NCI-H128 (cell line): ENCODE results near the gene JMJD1C.
"Not testable (repeated sequence)": the region's sequence is repeated elsewhere in the genome, so short reads cannot be mapped to it uniquely, and the experiment has no call there.

Experiments
- DNase-seq: peaks from one replicate; lab custom pipeline; 2025; ENCODE audit not compliant: unreplicated experiment; lab: John Stamatoyannopoulos, UW

The JMJD1C gene

DNA sequence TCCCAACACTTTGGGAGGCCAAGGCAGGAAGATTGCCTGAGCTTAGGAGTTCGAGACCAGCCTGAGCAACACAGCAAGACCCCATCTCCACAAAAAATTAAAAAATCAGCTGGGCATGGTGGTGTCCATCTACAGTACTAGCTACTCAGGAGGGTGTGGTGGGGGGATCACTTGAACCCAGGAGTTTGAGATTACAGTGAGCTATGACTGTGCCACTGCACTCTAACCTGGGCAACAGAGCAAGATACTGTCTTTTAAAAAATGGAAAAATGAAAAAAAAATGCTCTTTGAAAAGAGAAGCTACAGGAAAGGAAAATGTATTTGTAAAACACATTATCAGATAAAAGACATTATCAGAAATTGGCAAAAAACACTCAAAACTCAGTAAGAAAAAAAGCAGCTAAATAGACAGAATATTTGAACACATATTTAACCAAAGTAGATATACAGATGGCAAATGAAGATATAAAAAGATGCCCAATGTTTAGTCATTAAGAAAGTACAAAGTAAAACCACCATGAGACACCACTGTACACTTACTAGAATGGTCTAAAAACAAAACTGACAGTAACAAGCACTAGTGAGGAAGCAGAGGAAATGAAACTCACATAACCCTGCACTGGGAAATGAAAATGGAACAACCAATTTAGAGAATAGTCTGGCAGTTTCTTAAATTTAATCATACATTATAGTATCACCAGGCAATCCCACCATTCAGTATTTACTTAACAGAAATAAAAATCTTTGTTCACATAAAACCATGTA, 292.1 kb downstream of the JMJD1C start:
- DNase-seq = no peak

DNA sequence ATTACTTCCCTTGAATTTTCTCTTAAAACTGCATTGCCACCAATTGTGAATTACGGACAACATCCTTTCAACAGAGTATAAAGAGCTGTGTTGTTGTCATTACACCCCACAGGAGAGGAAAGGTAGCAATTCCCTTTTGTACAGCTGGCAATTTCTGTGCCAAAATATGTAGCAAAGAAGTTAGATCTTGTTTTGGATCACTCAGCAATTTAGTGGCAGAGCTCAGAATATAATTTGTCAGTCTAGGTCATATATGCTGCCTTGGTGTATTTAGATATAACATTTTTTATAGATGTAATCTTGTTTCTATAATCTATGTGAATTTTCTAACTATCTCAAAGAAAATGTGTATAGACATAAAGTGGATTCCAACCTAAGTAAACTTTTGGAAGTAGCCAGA, 293.9 kb downstream of the JMJD1C start:
- no peak for DNase-seq

DNA sequence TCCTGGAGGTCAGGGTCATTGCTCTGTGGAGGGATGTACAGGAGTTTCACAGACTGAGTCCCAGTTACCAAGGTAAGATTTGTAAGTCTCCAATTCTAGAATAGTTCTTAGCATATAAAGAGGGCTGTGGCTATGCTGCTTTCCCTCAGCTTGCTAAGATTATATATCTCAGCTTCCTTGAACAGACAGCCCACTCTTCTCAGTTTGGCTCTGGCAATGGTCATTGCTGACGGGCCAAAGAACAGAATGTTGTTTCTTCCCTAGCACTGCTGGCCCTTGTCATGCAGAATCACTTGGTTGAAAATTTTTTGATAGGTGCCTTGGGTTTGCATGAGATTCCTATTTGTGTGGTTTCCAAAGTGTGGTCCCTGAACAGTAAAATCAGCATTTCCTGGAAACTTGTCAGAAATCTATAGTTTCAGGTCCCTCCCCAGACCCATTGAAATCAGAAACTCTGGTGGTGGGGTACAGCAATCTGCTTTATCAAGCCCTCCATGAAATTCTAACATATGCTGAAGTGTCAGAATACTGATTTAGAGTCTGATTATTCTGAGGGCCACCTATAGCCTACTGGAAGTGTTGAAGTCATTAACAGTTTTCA, 294.4 kb downstream of the JMJD1C start:
- DNase-seq = no peak

DNA sequence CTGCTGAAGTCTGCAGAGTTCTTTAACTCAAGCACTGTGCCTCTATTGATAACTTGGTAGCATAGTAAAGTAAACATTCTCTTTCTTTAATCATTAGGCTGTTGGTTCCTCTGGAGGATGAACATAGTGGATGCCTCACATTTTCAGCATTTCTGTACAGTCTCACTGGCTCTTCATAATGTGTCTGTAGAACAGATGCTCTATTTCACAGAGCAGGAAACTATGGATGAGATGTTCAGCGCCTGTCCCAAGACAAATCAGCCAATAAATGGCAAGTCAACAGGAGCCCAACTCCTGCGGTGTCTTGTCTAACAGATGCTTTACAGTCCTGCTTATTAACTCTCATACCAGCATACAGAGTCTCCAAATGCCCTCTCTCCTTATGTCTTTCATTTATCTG, 296.2 kb downstream of the JMJD1C start:
- no peak for DNase-seq

DNA sequence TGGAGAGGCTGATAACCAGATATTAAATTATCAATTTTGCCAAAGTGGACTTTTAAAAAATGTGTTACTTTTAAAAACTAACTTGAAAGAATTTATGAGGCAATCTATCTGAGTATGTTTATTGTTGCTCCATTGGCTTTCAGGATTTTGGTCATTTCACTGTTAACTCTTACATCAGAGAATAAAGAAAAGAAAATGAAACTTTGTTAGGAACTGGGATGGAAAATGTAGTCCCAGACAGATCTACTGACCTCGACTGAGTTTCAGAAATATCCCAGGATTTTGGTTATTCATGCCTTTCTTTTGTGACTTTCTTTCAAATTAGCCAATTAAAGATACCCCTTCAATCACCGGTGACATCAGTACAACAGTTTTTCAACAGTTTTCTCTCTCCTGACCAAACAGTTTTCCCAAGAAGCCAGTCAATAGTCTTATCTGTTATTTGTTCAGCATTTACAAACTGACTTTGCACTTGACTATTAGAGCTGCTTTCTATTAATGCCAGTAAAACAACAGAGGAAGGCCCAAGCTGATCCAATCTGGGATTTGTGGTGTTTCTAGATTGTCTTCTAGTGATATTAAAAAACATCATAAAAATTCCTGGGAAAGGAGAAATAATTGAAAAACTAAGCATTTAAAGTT, 296.8 kb downstream of the JMJD1C start:
- DNase-seq = no peak

DNA sequence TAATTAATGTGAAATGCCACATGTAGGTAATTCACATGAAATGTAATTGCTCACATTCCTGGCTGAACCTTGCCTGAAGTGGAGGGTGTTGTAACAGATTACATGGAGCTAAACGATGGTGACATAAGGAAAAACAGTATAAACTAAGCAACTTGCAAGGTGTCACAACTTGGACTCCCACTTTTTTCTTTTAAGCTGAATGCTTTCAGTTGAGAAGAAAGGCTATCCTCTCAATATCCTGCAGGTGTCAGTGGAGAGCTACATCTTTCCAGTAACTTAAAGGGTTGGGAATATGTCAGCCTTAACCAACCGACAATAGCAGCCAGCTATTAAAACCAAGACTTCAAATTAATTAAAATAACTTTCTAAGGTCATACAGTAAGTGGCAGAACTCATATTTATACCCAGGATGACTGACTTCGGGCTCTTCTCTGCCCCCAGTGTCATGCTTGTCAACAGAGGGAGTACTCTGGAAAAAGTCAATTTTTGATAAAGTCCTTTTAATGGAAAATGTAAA, 299.0 kb downstream of the JMJD1C start:
- peak; percentile 37 for DNase-seq

DNA sequence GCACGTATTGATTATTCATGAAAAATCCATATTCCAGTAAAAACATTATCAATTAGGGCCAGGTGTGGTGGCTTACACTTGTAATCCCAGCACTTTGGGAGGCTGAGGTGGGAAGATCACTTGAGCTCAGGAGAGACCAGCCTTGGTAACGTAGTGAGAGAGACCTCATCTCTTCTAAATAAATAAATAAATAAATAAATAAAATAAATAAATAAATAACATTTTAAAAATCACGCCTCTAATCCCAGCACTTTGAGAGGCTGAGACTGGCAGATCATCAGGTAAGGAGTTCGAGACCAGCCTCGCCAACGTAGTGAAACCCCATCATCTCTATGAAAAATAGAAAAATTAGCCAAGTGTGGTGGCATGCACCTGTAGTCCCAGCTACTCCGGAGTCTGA, 300.5 kb downstream of the JMJD1C start:
- no peak for DNase-seq

DNA sequence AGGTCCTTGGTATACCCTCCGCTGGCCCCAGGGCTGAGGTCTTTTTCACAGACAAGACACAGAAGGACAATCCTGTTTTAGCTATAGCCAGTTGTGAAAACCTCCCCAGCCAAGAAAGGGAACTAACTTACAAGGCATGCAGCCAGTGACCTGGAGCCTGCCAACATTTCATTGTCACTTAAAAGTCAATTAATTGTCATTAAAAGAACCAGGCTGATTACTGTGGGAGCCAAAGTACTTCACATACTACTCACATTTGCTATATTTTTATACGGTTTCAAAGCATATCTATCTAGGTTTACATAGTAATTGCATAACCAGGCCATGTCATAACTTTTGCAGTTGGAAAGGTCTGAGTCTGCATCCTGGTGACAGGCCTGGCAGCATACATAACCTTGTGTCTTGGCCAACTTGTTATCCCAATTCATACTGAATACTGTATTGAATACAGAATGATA, 301.6 kb downstream of the JMJD1C start:
- no peak for DNase-seq

DNA sequence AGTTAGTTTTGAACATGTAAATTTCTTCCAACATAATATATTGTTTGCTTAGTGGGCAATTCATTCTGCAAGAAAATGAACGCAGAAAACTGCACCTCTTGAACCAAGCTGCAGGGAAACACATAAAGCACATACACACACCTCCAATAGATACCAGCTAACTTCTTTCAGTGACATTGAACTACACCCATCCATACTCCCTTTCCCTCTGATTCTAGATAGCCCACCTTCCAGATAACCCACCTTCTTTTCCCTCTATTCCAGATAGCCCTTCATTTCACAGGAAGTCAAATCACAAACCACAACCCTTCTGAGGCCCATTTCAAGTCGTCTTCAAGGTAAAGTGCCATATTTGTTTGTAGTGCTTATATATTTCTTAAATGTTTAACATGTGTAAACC, 304.2 kb downstream of the JMJD1C start:
- no peak for DNase-seq

DNA sequence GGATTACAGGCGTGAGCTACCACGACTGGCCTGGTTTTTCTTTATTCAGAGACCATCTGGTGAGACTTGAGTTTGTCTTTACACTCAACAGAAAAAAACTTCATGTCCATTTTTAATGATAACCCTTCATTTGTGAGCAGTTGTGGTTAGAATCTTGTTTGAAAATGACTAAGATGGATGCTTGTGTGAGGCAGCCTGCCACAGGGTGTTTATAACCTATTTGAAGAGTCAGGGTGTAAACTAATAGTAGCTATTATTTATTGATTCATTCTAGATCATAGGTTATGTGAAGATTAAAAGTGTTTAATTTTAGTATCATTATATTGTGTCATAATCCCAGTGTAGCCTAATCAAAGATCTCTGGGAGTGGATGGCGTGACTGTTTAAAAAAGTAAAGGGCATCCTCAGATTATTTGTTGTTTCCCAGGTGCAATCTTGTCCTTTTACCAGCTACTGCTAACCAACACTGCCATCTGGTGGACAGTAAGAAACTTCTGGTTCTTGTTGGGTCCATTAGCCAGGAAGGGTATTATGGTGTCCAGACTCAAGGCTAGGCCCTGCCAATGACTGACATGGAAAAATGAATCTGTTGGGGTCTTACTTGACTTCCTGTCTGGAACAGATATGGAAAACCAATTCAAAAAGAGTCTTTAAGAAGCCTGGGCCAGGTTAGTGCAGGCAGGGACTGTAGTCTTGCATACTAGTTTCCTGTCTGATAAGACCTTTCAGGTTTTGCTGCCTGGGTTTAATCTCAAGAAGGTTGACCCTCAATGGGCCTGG, 307.7 kb downstream of the JMJD1C start:
- DNase-seq = peak; percentile 29

DNA sequence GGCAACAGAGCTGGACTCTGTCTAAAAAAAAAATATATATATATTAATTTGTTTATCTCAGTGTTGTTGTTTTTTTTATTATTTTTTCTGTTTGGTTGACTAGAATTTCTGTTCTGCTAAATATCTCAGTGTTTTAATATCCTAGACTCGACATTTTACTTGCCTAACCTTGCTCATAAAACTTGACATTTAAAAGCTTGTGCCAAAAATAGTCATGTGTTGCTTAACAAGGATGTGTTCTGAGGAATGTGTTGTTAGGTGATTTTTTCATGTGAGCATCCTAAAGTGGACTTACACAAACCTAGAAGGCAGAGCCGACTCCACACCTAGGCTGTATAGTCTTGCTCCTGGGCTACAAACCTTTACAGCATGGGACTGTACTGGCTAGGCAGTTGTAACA, 309.5 kb downstream of the JMJD1C start:
- DNase-seq = no peak

DNA sequence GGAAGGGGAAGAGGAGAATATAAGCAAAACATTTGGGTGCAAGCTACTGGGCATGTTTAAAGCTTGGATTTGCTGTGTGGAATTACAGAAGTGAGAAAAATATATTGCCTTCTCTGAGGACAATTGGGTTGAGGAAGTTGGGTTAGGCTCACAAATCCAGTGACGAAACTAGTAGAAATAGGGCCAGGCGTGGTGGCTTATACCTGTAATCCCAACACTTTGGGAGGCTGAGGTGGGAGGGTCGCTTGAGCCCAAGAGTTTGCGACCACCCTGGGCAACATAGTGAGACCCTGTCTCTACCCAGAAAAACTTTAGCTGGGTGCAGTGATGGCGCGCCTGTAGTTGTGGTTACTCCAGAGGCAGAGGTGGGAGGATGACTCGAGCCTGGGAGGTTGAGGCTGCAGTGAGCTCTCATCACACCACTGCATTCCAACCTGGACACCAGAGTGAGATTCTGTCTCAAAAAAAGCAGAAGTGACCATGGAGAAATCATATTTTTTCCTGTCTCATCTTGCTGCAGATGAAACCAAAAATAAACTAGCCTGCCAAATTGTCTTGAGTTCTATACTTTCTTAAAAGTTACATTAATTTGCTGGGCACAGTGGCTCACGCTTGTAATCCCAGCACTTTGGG, 310.3 kb downstream of the JMJD1C start:
- DNase-seq = no peak

DNA sequence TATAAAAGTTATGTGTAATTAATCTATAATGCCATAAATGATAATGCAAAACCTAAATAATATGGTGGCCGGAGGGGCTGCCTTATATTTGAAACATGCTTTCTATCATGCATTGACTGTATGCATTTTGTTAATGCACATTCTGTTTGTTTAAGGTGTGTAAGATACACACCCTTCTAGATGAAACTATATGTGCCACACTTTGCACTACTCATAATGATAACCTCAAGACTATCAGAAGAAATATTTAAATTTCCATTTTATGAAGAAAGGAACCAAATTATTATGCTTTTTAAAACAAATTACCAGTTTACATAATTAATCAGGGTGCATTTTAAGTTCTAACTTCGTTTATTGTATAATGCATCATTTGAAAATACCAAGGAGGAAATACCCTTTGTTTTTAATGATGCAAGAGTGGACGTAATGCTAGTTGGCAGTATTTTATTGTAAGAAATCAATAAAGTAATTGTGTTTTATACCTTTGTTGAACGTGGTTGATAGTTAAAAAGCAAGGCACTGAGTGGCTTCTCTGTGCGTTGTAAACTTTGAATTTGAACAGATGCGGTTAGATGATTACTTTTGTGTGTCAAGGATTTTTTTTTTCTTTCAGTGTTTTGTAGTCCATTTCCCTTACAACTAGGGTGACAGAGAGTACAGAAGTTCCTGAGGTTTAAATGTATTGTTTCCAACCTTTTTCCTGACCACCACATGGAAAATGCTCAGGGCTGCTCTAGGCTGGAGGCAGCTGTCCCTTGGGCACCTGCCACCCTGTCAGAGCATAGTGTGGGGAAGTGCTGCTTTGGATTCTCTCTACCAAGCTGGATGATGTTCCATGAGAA, 311.0 kb downstream of the JMJD1C start:
- DNase-seq = no peak

DNA sequence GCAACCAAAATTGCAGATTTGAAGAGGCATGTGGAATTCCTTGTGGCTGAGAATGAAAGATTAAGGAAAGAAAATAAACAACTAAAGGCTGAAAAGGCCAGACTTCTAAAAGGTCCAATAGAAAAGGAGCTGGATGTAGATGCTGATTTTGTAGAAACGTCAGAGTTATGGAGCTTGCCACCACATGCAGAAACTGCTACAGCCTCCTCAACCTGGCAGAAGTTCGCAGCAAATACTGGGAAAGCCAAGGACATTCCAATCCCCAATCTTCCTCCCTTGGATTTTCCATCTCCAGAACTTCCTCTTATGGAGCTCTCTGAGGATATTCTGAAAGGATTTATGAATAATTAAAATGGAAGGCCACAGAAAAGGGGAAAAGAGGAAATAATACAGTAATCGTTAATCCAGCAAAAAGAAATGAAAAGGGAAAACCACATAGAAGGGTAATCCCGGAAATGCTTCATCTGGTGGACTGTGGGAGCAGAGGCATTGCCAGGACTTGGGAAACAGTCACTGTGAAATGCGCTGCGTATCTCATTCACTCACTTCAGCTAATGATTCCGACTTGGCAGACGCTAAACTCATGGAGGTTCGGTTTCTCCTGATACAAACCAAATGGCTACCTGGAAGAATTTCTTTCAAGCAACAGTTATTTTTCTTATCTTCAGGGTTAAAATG, 311.8 kb downstream of the JMJD1C start:
- not testable (repeated sequence) for DNase-seq

DNA sequence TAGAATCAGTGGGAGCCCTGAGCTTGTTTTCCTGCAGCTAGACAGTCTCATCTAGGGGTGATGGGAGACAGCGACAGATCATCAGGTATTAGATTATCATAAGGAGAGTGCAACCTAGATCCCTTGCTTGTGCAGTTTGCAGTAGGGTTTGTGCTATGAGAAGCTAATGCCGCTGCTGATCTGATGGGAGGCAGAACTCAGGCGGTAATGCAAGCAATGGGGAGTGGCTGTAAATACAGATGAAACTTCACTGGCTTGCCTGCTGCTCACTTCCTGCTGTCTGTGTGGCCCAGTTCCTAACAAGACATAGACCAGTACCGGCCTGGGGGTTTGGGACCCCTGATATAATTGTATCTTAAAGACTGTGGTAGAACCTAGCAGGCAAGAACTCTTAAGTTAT, 315.0 kb downstream of the JMJD1C start:
- no peak for DNase-seq

DNA sequence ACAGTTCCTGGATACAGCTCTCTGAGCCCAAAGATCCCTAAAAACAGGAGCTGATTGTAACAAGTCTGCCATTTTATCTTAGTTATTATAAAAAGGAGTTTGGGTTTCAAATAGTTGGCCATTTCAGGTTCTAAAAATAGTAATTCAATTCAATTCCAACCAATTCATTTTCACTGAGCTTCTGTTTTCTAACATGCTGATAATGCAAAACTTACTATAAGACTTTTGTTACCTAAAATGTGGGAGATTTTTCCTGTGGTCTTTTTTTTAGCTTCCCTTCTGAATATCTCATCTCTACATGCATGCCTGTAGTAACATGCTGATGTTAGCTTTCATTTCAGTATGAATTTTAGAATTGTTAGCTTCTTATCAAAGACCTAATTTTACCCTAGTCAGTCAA, 319.3 kb downstream of the JMJD1C start:
- DNase-seq = no peak

DNA sequence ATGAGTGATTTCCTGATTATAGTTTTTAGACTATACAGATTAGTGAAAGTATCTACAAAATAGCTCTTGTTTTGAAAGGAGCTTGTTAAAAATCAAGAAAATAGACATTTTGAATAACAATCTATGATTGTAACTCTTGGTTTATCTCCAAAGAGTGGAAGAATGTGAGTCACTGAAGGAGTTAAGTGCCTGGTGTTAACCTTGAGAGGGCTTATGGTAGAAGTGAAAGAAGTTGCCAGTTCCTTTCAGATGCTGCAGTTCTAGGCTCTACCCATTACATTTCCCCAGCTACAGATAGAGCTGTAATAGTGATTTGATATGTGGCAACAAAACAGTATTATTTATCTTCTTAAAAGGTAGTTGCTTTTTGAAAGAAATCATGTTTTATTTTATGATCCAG, 320.0 kb downstream of the JMJD1C start:
- no peak for DNase-seq

DNA sequence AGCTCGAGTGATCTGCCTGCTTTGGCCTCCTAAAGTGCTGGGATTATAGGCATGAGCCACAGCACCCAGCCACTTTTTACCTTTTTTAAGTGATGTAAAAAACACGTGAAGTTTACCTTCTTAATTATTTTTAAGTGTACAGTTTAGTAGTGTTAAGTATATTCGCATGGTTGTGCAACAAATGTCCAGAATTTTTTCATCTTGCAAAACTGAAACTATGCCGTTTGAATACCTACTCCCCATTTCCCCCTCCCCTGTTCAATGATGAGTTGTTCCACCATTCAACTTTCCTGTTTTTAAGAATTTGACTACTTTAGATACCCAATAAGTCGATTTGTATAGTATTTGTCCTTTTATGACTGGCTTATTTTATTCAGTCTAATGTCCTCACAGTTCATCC, 321.8 kb downstream of the JMJD1C start:
- no peak for DNase-seq

DNA sequence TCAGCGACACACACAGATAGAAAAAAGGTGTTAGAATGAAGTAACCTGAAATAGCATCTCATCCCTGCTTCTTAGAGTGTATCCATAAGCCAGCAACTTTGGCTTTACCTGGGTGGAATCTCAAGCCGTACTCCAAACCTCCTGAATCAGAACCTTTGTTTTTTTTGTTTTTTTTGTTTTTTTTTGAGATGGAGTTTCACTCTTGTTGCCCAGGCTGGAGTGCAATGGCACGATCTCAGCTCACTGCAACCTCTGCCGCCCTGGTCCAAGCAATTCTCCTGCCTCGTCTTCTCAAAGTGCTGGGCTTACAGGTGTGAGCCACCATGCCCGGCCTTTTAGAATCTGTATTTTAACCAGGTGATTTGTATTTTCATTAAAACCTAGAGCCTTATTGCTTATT, 323.6 kb downstream of the JMJD1C start:
- no peak for DNase-seq
